Measurements from ENCODE around the gene DBT.

DNA sequence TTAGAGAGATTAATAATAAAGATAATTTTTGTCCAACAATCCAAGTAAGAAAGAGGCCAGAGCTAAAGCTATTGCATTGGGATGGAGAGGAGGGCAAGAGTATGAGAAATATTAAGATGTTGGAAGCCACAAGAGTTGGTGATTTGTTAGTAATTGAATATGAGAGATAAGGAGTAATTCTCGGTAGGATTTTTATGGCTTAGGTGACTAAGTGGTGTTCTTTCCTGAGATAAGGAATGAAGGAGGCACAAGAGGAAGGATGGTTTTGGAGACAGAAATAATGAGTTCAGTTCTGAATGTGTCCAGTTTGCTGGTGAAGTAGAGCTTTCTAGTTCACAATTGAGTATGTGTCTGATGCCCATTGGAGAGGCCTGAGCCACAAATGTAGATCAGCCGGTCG, 107.3 kb downstream of the DBT start:
- TF ChIP-seq, protein P1, sequence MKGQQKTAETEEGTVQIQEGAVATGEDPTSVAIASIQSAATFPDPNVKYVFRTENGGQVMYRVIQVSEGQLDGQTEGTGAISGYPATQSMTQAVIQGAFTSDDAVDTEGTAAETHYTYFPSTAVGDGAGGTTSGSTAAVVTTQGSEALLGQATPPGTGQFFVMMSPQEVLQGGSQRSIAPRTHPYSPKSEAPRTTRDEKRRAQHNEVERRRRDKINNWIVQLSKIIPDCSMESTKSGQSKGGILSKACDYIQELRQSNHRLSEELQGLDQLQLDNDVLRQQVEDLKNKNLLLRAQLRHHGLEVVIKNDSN (IDR thresholded peaks at IDR 0.05; ENCODE audit: borderline replicate concordance, extremely low read length, insufficient read depth, low read depth, low read length), result no peak
- TF ChIP-seq, protein P2, sequence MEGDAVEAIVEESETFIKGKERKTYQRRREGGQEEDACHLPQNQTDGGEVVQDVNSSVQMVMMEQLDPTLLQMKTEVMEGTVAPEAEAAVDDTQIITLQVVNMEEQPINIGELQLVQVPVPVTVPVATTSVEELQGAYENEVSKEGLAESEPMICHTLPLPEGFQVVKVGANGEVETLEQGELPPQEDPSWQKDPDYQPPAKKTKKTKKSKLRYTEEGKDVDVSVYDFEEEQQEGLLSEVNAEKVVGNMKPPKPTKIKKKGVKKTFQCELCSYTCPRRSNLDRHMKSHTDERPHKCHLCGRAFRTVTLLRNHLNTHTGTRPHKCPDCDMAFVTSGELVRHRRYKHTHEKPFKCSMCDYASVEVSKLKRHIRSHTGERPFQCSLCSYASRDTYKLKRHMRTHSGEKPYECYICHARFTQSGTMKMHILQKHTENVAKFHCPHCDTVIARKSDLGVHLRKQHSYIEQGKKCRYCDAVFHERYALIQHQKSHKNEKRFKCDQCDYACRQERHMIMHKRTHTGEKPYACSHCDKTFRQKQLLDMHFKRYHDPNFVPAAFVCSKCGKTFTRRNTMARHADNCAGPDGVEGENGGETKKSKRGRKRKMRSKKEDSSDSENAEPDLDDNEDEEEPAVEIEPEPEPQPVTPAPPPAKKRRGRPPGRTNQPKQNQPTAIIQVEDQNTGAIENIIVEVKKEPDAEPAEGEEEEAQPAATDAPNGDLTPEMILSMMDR (IDR thresholded peaks at IDR 0.05 in 2 of 3, conservative IDR thresholded peaks at IDR 0.05 in 1 of 3; ENCODE audit: control insufficient read depth in 2 of 3, extremely low read depth in 1 of 3, insufficient read depth in 1 of 3, low read depth in 3 of 3, low read length in 3 of 3), result no peak
- TF ChIP-seq SIN3A (IDR thresholded peaks at IDR 0.05; ENCODE audit: low read depth, low read length) (no peak), FOS (IDR thresholded peaks at IDR 0.05; ENCODE audit: borderline replicate concordance, extremely low read depth, insufficient read length) (no peak), ETV6 (conservative IDR thresholded peaks at IDR 0.05 in 1 of 2, IDR thresholded peaks at IDR 0.05 in 1 of 2; ENCODE audit: borderline replicate concordance in 1 of 2, low read depth in 1 of 2) (no peak), NFYB (IDR thresholded peaks at IDR 0.05; ENCODE audit: insufficient read depth, low read depth, low read length) (no peak), ASH2L (IDR thresholded peaks at IDR 0.05; ENCODE audit: borderline replicate concordance, low read depth) (no peak), FOXM1 (IDR thresholded peaks at IDR 0.05; ENCODE audit: low read depth, low read length) (no peak)
- TF ChIP-seq, protein P3, sequence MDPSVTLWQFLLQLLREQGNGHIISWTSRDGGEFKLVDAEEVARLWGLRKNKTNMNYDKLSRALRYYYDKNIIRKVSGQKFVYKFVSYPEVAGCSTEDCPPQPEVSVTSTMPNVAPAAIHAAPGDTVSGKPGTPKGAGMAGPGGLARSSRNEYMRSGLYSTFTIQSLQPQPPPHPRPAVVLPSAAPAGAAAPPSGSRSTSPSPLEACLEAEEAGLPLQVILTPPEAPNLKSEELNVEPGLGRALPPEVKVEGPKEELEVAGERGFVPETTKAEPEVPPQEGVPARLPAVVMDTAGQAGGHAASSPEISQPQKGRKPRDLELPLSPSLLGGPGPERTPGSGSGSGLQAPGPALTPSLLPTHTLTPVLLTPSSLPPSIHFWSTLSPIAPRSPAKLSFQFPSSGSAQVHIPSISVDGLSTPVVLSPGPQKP (IDR thresholded peaks at IDR 0.05; ENCODE audit: low read depth, low read length), result no peak
- TF ChIP-seq, protein P4, sequence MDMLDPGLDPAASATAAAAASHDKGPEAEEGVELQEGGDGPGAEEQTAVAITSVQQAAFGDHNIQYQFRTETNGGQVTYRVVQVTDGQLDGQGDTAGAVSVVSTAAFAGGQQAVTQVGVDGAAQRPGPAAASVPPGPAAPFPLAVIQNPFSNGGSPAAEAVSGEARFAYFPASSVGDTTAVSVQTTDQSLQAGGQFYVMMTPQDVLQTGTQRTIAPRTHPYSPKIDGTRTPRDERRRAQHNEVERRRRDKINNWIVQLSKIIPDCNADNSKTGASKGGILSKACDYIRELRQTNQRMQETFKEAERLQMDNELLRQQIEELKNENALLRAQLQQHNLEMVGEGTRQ (IDR thresholded peaks at IDR 0.05; ENCODE audit: borderline replicate concordance, low read depth, low read length), result no peak
